Suprapubic skin (tissue), 3 donors: ENCODE results near the gene IFNG.

Source experiments
- CTCF ChIP-seq, 2 donors: fragments of 200-600 bp in 1 of 2; fragments of 450-650 bp in 1 of 2; sonication (generic) in 1 of 2; IDR thresholded peaks; one replicate each; pipeline ENCODE4 v1.5.1; 2016 to 2019; ENCODE audit warnings: antibody characterized with exemption in 2 of 2, mild to moderate bottlenecking in 1 of 2, moderate library complexity in 1 of 2
- EP300 ChIP-seq: sonication (generic); formaldehyde crosslinking; IDR thresholded peaks from one replicate; pipeline ENCODE4 v1.6.1; 2017; ENCODE audit warnings: antibody characterized with exemption

GRCh38 chr12:68117661-68118060, 41.9 kb downstream of the IFNG start:
- TF ChIP-seq CTCF (IDR thresholded peaks at IDR 0.05): no peak
- no peak for TF ChIP-seq EP300
